ENCODE data around the gene IL21R.

Gene IL21R

DNA sequence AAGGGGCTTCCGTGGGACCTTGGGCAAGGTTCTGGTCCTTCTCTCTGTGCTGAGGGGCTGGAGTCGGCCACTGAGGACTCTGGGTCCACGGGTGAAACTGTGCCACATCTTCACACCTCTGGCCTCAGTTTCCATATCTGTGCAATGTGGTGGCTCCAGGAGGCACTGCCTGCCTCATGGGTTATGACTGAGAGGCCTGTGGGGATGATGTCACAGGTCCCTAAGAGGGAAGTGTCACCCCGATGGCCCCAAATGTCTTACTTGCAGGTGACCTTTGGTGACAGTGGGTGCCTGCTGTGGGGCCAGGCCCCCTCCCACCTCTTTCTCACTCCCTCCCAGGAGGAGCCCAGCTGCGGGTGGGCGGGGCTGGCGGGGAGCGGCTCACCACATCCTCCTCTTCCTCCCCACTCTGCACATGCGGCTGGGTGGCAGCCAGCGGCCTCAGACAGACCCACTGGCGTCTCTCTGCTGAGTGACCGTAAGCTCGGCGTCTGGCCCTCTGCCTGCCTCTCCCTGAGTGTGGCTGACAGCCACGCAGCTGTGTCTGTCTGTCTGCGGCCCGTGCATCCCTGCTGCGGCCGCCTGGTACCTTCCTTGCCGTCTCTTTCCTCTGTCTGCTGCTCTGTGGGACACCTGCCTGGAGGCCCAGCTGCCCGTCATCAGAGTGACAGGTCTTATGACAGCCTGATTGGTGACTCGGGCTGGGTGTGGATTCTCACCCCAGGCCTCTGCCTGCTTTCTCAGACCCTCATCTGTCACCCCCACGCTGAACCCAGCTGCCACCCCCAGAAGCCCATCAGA lies at the start of gene IL21R:
IL21R (plus strand) TSS at position 407 of the 801 bp plus-strand sequence. CDS start 27,898 bp downstream, outside the sequence.
- DNase-seq: no peak

DNA sequence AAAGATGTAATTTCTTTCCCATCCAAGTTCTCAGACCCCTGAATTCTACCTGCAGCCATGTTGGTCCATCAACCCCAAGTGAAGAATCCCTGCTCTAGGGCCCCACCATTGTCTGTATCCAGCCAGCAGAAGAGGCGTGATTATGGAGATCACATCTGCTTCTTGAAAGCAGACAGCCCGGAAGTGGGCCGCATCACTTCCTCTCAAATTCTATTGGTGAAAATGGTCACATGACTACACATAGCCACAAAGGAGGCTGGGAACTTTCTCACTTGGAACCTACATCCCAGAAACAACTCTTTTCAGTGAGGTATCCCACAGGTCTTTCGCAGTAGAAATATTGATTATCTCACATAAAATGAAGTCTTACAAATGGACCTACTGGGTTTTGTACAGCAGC lies 48.1 kb upstream of the IL21R start:
- no peak for DNase-seq

DNA sequence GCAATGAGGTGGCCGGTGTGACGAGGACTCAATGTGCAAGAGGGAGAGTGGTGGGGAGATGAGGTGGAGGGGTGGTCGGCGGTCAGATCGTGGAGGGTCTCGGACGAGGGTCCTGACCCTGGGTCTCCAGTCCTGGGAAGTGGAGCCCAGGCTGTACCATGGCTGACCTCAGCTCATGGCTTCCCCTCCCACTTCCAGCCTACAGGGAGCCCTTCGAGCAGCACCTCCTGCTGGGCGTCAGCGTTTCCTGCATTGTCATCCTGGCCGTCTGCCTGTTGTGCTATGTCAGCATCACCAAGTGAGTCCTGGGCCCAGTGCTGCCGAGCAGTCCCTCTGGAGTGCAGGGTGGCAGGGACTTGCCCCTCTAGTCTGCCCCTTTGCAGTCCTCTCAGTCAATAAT lies 46.4 kb upstream of the IL21R start:
- no peak for DNase-seq

DNA sequence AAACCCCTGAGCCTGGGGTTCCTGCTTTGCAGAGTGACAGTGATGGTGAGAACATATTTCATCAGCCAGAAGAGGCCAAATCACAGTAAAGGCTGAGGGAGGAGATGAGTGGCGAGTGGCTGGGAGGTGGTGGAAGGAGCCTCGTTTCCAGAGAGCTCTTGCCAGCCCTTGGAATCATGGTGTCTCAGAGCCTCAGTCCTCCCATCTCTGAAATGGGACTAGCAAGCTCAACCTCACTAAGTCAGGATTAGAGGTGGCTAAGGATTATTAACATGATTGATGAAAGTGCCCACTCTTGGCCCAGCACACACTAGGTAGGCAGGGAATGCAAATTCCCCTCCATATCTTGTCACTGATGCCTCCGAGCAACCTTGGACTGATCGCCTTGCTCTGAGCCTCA lies 45.2 kb upstream of the IL21R start:
- no peak for DNase-seq

DNA sequence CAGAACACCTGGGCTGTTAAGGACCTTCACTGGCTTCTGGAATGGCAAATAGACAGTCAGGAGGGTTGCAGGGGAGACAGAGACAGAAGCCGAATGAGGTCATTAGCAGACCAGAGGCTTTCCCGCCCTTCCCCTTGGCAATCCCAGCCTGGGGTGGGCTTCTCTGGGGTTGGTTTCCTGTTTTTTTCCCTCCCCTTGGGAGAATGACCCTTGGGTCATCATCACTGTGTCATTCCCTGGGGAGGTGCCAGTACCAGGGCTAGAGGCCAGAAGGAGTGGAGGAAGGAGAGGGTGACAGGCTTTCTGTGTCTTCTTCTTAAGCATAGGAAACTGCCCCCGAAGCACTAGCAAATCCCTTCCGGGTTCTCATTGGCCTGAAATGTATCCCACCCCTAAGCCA lies 42.9 kb upstream of the IL21R start:
- no peak for DNase-seq

DNA sequence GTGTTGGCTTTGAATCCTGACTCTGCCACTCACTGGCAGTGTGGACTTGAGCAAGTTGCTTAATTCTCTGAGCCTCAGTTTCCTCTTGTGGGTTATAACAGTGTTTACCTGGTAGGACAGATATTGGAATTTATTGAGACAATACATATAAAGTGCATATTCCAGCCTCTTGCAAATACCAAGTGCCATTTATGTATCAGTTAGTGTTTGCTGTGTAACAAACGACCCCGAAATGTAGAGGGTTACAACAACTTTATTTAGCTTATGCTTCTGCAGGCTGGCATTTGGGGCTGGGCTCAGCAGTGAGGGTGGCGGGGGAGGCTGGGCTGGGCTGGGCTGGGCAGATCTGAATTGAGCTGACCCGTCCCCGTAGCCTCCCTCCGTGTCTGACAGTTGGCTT lies 42.4 kb upstream of the IL21R start:
- DNase-seq: no peak

DNA sequence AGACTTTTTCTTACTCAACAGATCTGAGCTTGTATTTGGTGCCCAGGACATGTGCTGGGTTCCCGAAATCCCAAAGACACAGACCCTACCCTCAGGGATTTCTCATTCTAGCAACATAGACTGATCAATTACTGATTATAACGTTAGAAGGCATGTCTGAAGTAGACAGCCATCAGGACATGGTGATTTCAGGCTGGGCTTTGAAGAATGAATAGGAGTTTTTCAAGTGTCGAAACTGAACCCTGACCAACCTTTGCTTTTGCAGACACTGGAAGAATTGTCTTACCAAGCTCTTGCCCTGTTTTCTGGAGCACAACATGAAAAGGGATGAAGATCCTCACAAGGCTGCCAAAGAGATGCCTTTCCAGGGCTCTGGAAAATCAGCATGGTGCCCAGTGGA lies 40.0 kb upstream of the IL21R start:
- DNase-seq: no peak

DNA sequence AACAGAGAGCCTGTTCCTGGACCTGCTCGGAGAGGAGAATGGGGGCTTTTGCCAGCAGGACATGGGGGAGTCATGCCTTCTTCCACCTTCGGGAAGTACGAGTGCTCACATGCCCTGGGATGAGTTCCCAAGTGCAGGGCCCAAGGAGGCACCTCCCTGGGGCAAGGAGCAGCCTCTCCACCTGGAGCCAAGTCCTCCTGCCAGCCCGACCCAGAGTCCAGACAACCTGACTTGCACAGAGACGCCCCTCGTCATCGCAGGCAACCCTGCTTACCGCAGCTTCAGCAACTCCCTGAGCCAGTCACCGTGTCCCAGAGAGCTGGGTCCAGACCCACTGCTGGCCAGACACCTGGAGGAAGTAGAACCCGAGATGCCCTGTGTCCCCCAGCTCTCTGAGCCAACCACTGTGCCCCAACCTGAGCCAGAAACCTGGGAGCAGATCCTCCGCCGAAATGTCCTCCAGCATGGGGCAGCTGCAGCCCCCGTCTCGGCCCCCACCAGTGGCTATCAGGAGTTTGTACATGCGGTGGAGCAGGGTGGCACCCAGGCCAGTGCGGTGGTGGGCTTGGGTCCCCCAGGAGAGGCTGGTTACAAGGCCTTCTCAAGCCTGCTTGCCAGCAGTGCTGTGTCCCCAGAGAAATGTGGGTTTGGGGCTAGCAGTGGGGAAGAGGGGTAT lies 39.3 kb upstream of the IL21R start:
- DNase-seq: no peak

DNA sequence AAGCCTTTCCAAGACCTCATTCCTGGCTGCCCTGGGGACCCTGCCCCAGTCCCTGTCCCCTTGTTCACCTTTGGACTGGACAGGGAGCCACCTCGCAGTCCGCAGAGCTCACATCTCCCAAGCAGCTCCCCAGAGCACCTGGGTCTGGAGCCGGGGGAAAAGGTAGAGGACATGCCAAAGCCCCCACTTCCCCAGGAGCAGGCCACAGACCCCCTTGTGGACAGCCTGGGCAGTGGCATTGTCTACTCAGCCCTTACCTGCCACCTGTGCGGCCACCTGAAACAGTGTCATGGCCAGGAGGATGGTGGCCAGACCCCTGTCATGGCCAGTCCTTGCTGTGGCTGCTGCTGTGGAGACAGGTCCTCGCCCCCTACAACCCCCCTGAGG lies 38.7 kb upstream of the IL21R start:
- DNase-seq: no peak

DNA sequence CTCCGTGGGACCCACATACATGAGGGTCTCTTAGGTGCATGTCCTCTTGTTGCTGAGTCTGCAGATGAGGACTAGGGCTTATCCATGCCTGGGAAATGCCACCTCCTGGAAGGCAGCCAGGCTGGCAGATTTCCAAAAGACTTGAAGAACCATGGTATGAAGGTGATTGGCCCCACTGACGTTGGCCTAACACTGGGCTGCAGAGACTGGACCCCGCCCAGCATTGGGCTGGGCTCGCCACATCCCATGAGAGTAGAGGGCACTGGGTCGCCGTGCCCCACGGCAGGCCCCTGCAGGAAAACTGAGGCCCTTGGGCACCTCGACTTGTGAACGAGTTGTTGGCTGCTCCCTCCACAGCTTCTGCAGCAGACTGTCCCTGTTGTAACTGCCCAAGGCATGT lies 38.2 kb upstream of the IL21R start:
- no peak for DNase-seq

DNA sequence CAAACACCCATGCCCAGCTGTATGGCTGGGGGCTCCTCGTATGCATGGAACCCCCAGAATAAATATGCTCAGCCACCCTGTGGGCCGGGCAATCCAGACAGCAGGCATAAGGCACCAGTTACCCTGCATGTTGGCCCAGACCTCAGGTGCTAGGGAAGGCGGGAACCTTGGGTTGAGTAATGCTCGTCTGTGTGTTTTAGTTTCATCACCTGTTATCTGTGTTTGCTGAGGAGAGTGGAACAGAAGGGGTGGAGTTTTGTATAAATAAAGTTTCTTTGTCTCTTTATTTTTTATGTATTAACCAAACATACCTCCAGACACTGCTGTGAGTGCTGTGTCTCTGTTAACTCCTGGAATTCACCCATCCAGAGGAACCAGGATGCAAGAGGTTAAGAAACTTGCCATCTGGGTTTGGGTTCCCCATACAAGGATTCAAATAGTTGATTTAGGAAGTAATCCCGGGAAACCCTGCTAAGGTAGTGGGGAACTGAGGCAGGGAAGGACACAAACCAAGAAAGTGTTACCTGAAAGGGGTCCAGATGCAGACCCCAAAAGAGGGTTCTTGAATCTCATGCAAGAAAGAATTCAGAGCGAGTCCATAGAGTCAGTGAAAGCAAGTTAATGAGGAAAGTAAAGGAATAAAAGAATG lies 37.4 kb upstream of the IL21R start:
- DNase-seq: no peak

DNA sequence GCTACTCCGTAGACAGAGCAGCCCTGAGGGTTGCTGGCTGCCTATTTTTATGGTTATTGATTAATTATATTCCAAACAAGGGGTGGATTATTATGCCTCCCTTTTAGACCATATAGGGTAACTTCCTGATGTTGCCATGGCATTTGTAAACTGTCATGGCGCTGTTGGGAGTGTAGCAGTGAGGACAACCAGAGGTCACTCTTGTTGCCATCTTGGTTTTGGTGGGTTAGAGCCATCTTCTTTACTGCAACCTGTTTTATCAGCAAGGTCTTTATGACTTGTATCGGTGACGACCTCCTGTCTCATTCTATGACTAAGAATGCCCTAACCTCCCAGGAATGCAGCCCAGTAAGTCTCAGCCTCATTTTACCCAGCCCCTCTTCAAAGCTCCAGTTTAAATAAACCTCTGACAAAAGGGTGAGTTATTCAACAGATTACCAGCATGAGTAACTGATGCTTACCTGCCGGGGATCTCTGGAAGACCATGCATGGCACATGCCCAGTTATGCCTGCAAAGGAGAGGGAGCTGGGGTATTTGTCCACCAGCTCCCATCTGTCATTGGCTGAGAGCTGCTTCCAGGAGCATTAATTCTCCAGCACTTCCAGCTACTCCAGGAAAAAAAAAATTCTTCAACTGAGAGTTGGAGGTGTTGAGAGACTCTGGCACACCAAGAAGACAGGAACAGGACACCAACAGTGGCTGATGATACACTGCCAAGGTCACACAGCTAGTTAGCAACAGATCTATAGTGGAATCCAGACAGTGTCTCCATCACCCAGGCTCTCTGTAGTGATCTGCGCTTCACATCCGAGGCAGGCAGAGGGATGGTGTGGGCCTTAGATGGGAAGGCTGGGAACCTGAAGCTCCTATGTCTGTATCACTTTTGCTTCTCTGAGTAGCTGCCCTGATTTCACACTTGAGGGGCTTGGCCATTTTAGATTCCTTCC lies 36.6 kb upstream of the IL21R start:
- no peak for DNase-seq

DNA sequence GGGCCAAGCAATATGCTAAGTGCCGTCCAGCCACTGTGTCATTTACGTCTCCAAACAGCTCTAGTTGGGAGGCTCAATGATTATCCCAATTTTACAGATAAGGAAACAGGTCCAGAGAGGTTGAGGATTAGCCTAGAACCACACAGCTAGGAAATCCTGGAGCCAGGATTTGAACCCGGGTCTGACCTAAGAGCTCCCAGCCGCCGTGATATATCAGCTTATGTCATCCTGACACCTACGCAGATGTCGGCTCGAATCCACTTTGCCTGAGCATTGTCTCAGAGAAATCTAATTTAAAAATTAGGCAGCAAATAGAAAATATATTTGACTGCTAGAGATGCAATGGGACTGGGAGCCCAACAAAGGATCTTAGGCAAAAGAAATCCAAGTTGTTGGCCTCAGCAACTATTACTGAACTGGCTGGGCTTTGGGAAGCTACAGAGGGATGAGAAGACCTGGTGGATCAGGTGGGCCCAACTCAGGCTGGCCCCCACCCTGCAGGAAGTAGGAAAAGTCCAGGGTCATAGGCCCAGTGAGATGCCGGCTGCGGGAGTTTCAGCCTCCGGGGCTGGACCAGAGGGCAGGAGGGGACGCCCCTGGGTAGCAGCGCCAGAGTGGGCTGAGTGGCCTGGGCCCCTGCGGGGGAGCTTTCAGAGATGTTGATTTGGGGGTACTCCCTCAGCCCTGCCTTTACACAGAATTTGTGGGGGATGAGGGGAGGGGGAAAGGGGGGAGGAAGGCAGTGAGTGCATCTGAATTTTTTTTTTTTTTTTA lies 35.1 kb upstream of the IL21R start:
- no peak for DNase-seq

DNA sequence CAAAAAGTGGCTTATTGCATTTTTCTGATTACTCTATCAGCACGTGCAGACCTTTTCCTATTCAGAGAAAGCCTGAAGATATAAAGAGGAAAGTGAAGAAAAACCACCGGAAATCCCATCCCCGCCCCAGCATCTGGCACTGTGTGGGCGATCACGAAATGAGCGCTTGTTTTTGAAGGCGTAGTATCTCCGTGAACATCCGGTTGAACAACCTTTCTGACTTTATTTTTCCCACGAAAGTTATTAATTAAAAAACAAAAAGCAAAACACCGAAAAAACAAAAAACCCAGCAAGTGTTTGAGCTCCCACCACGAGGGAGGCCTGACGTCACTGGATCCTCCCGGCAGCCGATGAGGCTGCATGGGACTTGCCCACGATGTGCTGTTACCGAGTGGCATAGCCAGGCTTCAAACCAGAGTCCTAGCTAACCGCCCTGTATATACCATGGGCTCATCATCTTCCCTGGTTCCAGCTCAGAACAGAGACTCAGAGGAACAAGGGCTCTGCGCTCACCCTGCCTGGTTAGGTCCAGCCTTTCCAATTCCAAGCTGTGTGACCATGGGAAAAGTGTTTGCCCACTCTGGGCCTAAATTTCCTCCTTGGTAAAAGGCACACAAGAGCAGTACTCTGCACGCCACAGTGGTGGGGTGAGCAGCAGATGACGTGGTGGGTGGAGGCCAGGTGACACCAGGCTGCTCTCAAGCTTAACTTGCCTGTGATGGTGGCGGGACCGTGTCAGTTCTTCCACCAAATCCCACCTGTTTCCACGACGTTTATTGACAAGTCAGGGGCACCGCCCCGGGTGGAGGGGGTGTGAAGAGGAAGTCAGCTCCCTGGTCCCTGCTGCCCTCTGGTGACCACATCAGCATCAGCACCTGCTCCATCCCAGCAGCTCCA lies 34.3 kb upstream of the IL21R start:
- no peak for DNase-seq

DNA sequence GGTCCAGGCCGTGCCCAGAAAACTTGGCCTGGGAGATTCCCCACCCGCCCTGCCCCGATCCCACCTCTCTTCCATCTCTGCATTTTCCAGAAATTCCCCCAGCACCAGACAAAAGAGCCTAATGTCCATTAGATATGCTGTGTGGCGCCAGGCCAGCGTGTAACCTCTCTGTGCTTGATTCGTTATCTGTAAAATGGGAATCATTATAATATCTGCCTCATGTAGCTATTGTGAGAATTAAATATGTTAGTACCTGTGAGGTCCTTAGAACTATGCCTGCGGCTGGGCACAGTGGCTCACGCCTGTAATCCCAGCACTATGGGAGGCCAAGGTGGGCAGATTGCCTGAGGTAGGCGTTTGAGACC lies 33.6 kb upstream of the IL21R start:
- DNase-seq: no peak

DNA sequence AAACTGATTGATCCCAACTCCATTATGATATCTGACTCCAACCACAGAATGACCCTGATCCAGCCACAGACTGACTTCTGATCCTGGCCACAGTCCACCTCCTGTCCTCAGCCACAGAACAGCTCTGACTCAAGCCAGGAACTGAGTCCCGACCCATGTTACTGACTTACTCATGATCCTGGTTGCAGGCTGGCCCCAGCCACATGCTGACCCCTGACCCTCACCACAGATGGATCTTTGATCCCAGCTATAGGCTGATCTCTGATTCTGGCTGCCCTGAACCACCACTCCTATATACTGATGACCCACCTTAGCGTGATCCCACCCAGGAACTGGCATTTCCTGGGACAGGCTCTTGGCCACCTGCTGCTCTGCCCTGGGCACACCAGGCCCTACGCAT lies 32.2 kb upstream of the IL21R start:
- no peak for DNase-seq

DNA sequence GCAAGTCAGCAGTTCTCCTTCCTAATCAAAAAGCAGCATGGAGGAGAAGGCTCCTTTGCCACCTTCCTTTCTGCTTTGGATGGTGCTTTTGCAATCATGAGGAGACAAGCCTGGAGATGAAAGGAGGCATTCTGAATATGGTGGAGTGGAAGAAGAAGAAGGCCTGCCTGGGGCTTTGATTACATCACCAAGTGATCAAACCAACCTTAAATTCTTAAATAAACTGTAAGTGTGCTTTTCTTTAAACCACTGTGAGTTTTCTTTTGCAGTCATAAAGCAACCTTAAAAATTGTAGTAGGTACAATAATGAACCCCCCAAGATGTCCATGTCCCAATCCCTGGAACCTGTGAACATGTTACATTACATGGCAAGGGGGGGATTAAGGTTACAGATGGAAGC lies 31.7 kb upstream of the IL21R start:
- DNase-seq: no peak

DNA sequence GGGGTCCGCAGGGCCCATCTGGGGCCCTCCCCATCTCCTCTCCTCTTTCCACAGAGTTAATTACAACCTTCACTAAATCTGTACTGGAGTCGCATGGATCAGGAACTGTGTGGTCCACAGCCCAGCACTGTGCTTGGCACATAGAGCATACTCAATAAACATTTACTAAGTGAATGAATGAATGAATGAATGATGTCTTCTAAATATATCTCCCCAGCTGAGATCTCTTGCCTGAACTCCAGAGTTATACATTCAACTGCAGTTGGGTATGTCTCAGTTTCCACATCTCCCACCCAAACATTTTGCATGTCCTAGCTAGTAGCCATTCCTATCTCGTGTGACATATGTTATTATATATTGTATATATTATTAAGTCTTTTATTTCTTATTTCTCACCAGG lies 28.7 kb upstream of the IL21R start:
- DNase-seq: no peak

DNA sequence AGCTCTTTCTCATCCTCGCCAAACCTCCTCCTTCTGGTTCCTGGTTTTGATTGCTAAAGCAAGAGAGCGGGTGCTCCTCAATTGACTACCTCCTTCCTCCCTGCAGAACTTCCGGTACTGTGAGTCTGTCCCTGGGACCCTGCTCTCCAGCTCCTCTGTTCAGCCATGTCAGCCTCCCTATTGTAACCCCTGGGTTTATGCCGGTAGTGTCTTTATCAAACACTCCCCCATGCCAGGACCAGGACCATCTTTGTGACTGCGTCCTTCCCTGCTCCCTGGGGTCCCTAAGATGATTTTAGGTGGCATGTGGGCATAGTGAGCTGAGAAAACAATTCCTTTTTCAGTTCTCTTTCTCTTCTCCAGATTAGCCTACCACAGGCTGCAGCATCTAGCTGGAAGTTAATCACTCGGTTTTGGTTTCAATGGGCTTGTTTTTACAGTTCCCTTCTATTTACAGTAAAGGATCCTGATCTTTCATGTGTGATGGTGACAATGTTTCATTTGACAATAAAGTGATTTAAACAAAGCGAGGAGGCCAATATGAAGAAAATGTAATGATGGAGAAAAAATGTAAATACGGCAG lies 27.7 kb upstream of the IL21R start:
- DNase-seq: no peak

DNA sequence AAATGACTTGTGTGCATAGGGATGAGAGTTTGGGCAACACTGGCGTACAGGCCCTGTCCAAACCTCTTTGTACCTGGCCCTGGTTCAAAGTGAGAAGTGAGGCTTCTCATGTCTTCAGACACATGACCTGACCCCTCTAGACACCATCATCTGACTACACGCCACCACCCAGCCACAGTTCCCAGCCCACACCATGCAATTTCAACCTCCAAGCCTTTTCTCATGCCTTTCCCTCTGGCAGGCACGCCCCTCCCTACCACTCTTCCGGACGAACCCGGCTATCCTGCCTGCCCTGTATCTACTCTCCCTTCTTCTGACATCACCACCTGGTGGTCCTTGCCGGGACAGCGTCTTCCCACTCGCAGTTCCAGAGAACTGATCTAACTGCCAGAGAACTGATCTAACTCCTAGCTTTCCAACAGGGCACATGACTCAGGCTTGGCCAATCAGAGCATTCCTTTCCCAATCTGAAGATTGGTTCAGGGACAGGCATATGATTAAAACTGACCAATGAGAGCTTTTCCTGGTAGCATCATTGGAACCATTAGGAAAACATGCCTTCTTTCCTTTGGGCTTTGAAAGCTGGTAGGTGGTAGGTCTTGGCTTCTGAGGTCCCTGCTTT lies 27.1 kb upstream of the IL21R start:
- DNase-seq: no peak
